Measurements from ENCODE around the gene MSANTD1.

DNA sequence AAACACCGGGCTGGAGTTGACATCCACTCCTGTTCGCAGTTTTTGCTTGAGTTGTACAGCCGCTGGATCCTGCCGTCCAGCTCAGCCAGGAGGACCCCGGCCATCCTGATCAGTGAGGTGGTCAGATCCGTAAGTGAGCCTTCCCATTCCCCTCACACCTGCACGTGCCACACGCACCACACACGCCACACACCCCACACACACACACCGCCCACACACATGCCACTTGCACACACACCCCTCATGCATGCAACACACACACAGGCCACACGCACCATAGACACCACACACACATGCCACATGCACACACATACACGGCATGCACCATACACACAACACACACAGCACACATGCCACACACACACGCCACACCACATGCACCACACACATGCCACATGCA is 20.1 kb upstream of the MSANTD1 start:
- TF ChIP-seq, protein P1, sequence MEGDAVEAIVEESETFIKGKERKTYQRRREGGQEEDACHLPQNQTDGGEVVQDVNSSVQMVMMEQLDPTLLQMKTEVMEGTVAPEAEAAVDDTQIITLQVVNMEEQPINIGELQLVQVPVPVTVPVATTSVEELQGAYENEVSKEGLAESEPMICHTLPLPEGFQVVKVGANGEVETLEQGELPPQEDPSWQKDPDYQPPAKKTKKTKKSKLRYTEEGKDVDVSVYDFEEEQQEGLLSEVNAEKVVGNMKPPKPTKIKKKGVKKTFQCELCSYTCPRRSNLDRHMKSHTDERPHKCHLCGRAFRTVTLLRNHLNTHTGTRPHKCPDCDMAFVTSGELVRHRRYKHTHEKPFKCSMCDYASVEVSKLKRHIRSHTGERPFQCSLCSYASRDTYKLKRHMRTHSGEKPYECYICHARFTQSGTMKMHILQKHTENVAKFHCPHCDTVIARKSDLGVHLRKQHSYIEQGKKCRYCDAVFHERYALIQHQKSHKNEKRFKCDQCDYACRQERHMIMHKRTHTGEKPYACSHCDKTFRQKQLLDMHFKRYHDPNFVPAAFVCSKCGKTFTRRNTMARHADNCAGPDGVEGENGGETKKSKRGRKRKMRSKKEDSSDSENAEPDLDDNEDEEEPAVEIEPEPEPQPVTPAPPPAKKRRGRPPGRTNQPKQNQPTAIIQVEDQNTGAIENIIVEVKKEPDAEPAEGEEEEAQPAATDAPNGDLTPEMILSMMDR (IDR thresholded peaks at IDR 0.05) = no peak
- TF ChIP-seq POLR2AphosphoS5 (IDR thresholded peaks at IDR 0.05) (no peak), EP300 (IDR thresholded peaks at IDR 0.05) (no peak)
